GM21390 (cell line): ENCODE results near the gene CNNM2.
"Not testable (repeated sequence)": the region's sequence is repeated elsewhere in the genome, so short reads cannot be mapped to it uniquely, and the experiment has no call there.

Source experiments
- ATAC-seq: cut with Tn5 transposase; IDR thresholded peaks from one replicate; pipeline ENCODE4 v1.9.1; 2021; ENCODE audit not compliant: unreplicated experiment

The CNNM2 gene

DNA sequence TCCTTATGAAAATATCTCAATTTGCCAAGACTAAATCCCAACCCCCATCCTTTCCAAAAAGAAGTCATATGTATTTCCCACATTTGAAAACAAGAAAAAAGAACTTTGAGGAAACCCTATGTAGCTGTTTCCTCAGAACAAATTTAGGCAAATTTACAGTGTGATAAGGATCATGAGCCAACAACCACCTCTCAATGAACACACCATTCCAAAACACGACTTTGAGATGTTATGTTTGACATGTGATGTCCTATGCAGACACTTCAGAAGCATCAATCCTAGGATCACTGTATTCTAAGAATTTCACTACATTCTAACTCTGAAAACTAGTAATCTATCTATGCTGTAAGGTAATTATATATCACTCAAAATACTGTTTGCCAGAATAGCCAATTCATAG is 212.8 kb downstream of the CNNM2 start:
- ATAC-seq: no peak

DNA sequence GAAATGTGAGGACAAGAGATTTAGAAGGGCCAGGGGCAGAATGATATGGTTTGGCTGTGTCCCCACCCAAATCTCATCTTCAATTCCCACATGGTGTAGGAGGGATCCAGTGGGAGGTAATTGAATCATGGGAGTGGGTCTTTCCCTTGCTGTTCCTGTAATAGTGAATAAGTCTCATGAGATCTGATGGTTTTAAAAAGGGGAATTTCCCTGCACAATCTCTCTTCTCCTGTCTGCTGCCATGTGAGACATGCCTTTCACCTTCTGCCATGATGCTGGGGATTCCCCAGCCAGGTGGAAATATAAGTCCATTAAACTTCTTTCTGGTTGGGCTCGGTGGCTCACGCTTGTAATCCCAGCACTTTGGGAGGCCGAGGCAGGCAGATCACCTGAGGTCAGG is 217.1 kb downstream of the CNNM2 start:
- ATAC-seq: not testable (repeated sequence)

GRCh38 chr10:103139803-103140202 is 221.7 kb downstream of the CNNM2 start:
- no peak for ATAC-seq
